ENCODE measurements around the gene ARHGEF7. TPM values are rescaled to one million over a fixed set of nuclear protein-coding genes. Genes with fewer than 3 reads are reported as not detected.

Gene ARHGEF7
- total RNA-seq, 1 donor from 2014 or later: 73.7 TPM

GRCh38 chr13:111112196-111112595, 2.9 kb upstream of the ARHGEF7 start:
- TF ChIP-seq EZH2 (IDR thresholded peaks at IDR 0.05; ENCODE audit: insufficient read depth, low read length) (no peak), CTCF (IDR thresholded peaks at IDR 0.05; ENCODE audit: insufficient read depth, low read depth, low read length) (no peak)
- Mint-ChIP-seq H3K27me3 (ENCODE audit: low read depth, unreplicated experiment) (peaks cover 53% of the 10 kb centered on the region), H3K27ac (ENCODE audit: unreplicated experiment) (no peak overlapping the region), H3K4me1 (ENCODE audit: low read depth, unreplicated experiment) (peaks cover 4% of the 10 kb centered on the region), H3K36me3 (ENCODE audit: low read depth, unreplicated experiment) (no peaks in the 10 kb centered on the region), H3K9me3 (ENCODE audit: unreplicated experiment) (peaks cover 6% of the 10 kb centered on the region), H3K4me3 (ENCODE audit: unreplicated experiment) (no peak overlapping the region)
- H3K27me3 ChIP-seq (ENCODE audit: insufficient read depth, low read length): peaks cover 39% of the 10 kb centered on the region
- H3K79me2 ChIP-seq (ENCODE audit: insufficient read depth, low read length): no peaks in the 10 kb centered on the region
- DNase-seq (ENCODE audit: low read depth) (no peak), FAIRE-seq (no peak)
- H3K9ac ChIP-seq (ENCODE audit: low read length): no peak overlapping the region
- no peak overlapping the region for H3K4me3 ChIP-seq (ENCODE audit: insufficient read depth, low read depth, low read length)
- H2AFZ ChIP-seq (ENCODE audit: low read depth, low read length): no peak overlapping the region
- H3K27ac ChIP-seq (ENCODE audit: low read depth, low read length): no peak overlapping the region
- peaks cover 3% of the 10 kb centered on the region for H3K9me3 ChIP-seq (ENCODE audit: insufficient read depth, low read depth, low read length)
- peaks cover 10% of the 10 kb centered on the region for H3K4me1 ChIP-seq (ENCODE audit: insufficient read depth, low read length)
- no peak overlapping the region for H3K4me2 ChIP-seq (ENCODE audit: low read length)
- no peaks in the 10 kb centered on the region for H4K20me1 ChIP-seq (ENCODE audit: insufficient read depth, low read length)
- H3K36me3 ChIP-seq (ENCODE audit: insufficient read depth, low read length): no peaks in the 10 kb centered on the region

- DNase-seq (ENCODE audit: low read depth): peak; percentile 20
- Mint-ChIP-seq H3K4me1 (ENCODE audit: low read depth, unreplicated experiment) (peaks cover 4% of the 10 kb centered on the region), H3K36me3 (ENCODE audit: low read depth, unreplicated experiment) (no peaks in the 10 kb centered on the region), H3K9me3 (ENCODE audit: unreplicated experiment) (peaks cover 6% of the 10 kb centered on the region), H3K4me3 (ENCODE audit: unreplicated experiment) (peak overlapping the region; percentile 85), H3K27me3 (ENCODE audit: low read depth, unreplicated experiment) (peaks cover 75% of the 10 kb centered on the region), H3K27ac (ENCODE audit: unreplicated experiment) (peak overlapping the region; percentile 75)
- no peaks in the 10 kb centered on the region for H3K36me3 ChIP-seq (ENCODE audit: insufficient read depth, low read length)
- H4K20me1 ChIP-seq (ENCODE audit: insufficient read depth, low read length): no peaks in the 10 kb centered on the region
- H3K79me2 ChIP-seq (ENCODE audit: insufficient read depth, low read length): no peaks in the 10 kb centered on the region
- H3K27ac ChIP-seq (ENCODE audit: low read depth, low read length): no peak overlapping the region
- H3K9me3 ChIP-seq (ENCODE audit: insufficient read depth, low read depth, low read length): peaks cover 3% of the 10 kb centered on the region
- peaks cover 39% of the 10 kb centered on the region for H3K27me3 ChIP-seq (ENCODE audit: insufficient read depth, low read length)
- H3K4me2 ChIP-seq (ENCODE audit: low read length): peak overlapping the region; percentile 88
- no peak for FAIRE-seq
- peak overlapping the region; percentile 61 for H3K4me3 ChIP-seq (ENCODE audit: insufficient read depth, low read depth, low read length)
- H3K9ac ChIP-seq (ENCODE audit: low read length): peak overlapping the region; percentile 76
- peak overlapping the region; percentile 87 for H2AFZ ChIP-seq (ENCODE audit: low read depth, low read length)
- H3K4me1 ChIP-seq (ENCODE audit: insufficient read depth, low read length): peaks cover 10% of the 10 kb centered on the region
- TF ChIP-seq EZH2 (IDR thresholded peaks at IDR 0.05; ENCODE audit: insufficient read depth, low read length) (peak; percentile 72), CTCF (IDR thresholded peaks at IDR 0.05; ENCODE audit: insufficient read depth, low read depth, low read length) (no peak)
Measured at GRCh38 chr13:111114362-111115060, 599 bp upstream of the ARHGEF7 start.

- peak; percentile 34 for DNase-seq (ENCODE audit: low read depth)
- Histone ChIP-seq H3K4me2 (ENCODE audit: low read length) (peak overlapping the region; percentile 88), H4K20me1 (ENCODE audit: insufficient read depth, low read length) (peaks cover 4% of the 10 kb centered on the region), H3K27me3 (ENCODE audit: insufficient read depth, low read length) (peaks cover 29% of the 10 kb centered on the region), H3K36me3 (ENCODE audit: insufficient read depth, low read length) (no peaks in the 10 kb centered on the region), H3K4me1 (ENCODE audit: insufficient read depth, low read length) (peaks cover 10% of the 10 kb centered on the region), H3K9ac (ENCODE audit: low read length) (peak overlapping the region; percentile 82), H2AFZ (ENCODE audit: low read depth, low read length) (peak overlapping the region; percentile 56), H3K79me2 (ENCODE audit: insufficient read depth, low read length) (no peaks in the 10 kb centered on the region), H3K9me3 (ENCODE audit: insufficient read depth, low read depth, low read length) (no peaks in the 10 kb centered on the region), H3K27ac (ENCODE audit: low read depth, low read length) (peak overlapping the region; percentile 42), H3K4me3 (ENCODE audit: insufficient read depth, low read depth, low read length) (peak overlapping the region; percentile 64)
- H3K36me3 Mint-ChIP-seq (ENCODE audit: low read depth, unreplicated experiment): no peaks in the 10 kb centered on the region
- FAIRE-seq: no peak
- H3K4me3 Mint-ChIP-seq (ENCODE audit: unreplicated experiment): peak overlapping the region; percentile 91
- peaks cover 72% of the 10 kb centered on the region for H3K27me3 Mint-ChIP-seq (ENCODE audit: low read depth, unreplicated experiment)
- TF ChIP-seq EZH2 (IDR thresholded peaks at IDR 0.05; ENCODE audit: insufficient read depth, low read length) (no peak), CTCF (IDR thresholded peaks at IDR 0.05; ENCODE audit: insufficient read depth, low read depth, low read length) (no peak)
- peaks cover 3% of the 10 kb centered on the region for H3K9me3 Mint-ChIP-seq (ENCODE audit: unreplicated experiment)
- H3K4me1 Mint-ChIP-seq (ENCODE audit: low read depth, unreplicated experiment): peaks cover 4% of the 10 kb centered on the region
- peak overlapping the region; percentile 85 for H3K27ac Mint-ChIP-seq (ENCODE audit: unreplicated experiment)
Measured at GRCh38 chr13:111115965-111116521, 933 bp downstream of the ARHGEF7 start.
